Sigmoid colon (tissue), 7 donors: ENCODE measurements around the gene CLSTN2. TPM values are rescaled to one million over a fixed set of nuclear protein-coding genes. Genes with fewer than 3 reads are reported as not detected.

Source experiments
- DNase-seq: peaks from one replicate; pipeline ENCODE4 v3.0.0-alpha.2; 2019
- H3K27ac ChIP-seq, 4 donors: fragments of 200-600 bp; sonication (generic); one replicate each; pipeline ENCODE4 v1.5.1; 2016 to 2019; ENCODE audit warnings: mild to moderate bottlenecking in 1 of 4
- H3K27me3 ChIP-seq, 3 donors: fragments of 200-600 bp; sonication (generic); one replicate each; pipeline ENCODE4 v1.5.1; 2019; ENCODE audit warnings: mild to moderate bottlenecking in 1 of 3
- H3K36me3 ChIP-seq, 4 donors: fragments of 200-600 bp; sonication (generic); one replicate each; pipeline ENCODE4 v1.5.1; 2016 to 2019
- H3K4me1 ChIP-seq, 4 donors: fragments of 200-600 bp; sonication (generic); one replicate each; pipeline ENCODE4 v1.5.1; 2017 to 2019
- H3K4me3 ChIP-seq, 4 donors: fragments of 200-600 bp; sonication (generic); one replicate each; pipeline ENCODE4 v1.5.1; 2017 to 2019; ENCODE audit warnings: mild to moderate bottlenecking in 2 of 4, moderate library complexity in 1 of 4
- H3K9me3 ChIP-seq, 4 donors: fragments of 200-600 bp in 3 of 4; sonication (generic) in 3 of 4; one replicate each; pipeline versions ENCODE4 v1.5.1 to v1.6.1; 2013 to 2019
- CTCF ChIP-seq, 4 experiments: fragments of 450-650 bp in 3 of 4; fragments of 200-600 bp in 1 of 4; IDR thresholded peaks; one replicate each; pipeline ENCODE4 v1.5.1; 2016 to 2019; ENCODE audit warnings: antibody characterized with exemption in 4 of 4, mild to moderate bottlenecking in 3 of 4, moderate library complexity in 2 of 4
- EP300 ChIP-seq, 4 donors: sonication (generic); formaldehyde crosslinking; IDR thresholded peaks; one replicate each; pipeline ENCODE4 v1.6.1; 2017; ENCODE audit warnings: antibody characterized with exemption in 4 of 4
- POLR2A ChIP-seq, 2 donors: fragments of 450-650 bp; IDR thresholded peaks; one replicate each; pipeline ENCODE4 v1.6.1; 2016; ENCODE audit warnings: antibody characterized with exemption in 2 of 2, mild to moderate bottlenecking in 2 of 2, moderate library complexity in 2 of 2
- POLR2AphosphoS5 ChIP-seq, 4 donors: sonication (generic); formaldehyde crosslinking; IDR thresholded peaks; one replicate each; pipeline ENCODE4 v1.6.1; 2017; ENCODE audit warnings: antibody characterized with exemption in 4 of 4
- WGBS, 2 donors: extraction: QIAGEN DNeasy Blood & Tissue Kit; methylation state at CpG; one replicate each; pipeline ENCODE4 v1.1.7; 2013; 5-methylcytosine and 5-hydroxymethylcytosine counted together
- intact Hi-C: fragments of 100-400 bp; cut with DNase I; formaldehyde crosslinking; loops from one replicate; pipeline ENCODE4 v1.15.1; 2023
- polyA plus RNA-seq, 3 donors: library from polyadenylated mRNA; stranded (reverse); fragments of 200-250 nt; gene quantifications; one replicate each; pipeline ENCODE4 v1.2.3, GENCODE V29; 2013
- total RNA-seq, 4 donors: library from RNA; depleted of rRNA; stranded (reverse); fragments of >200 nt; gene quantifications; one replicate each; pipeline ENCODE4 v1.1.0, GENCODE V29; 2016
- donor health status: healthy with polysubstance abuse.
- donor health status: Bipolar disorder and iron deficiency.
- donor health status: healthy.

CLSTN2 gene
- total and polyA plus RNA-seq, 7 donors = 0.23 to 8.3 (median 2.7) TPM

- WGBS, 2 donors = 80 to 89% methylated on average over 3 of the region's 3 CpGs
- no peak overlapping the region for H3K4me3 ChIP-seq
These were observed 522.0 kb downstream of the CLSTN2 start for GRCh38 chr3:140456974-140457373.

GRCh38 chr3:140459462-140459861 is 524.5 kb downstream of the CLSTN2 start:
- no peaks in the 10 kb centered on the region for H3K27me3 ChIP-seq
- no peaks in the 10 kb centered on the region for H3K9me3 ChIP-seq
- intact Hi-C loops = no loop called here
- DNase-seq = no peak
- no peaks in the 10 kb centered on the region for H3K4me1 ChIP-seq
- no peak for TF ChIP-seq POLR2A (IDR thresholded peaks at IDR 0.05)
- no peak for TF ChIP-seq POLR2AphosphoS5 (IDR thresholded peaks at IDR 0.05)
- TF ChIP-seq CTCF (IDR thresholded peaks at IDR 0.05) = no peak
- TF ChIP-seq EP300 (IDR thresholded peaks at IDR 0.05) = no peak
- H3K27ac ChIP-seq = no peak overlapping the region
- WGBS, 2 donors = 83 to 85% methylated on average over 8 of the region's 8 CpGs
- no peaks in the 10 kb centered on the region for H3K36me3 ChIP-seq
- no peak overlapping the region for H3K4me3 ChIP-seq

More at GRCh38 chr3:140456974-140457373, 522.0 kb downstream of the CLSTN2 start:
- Histone ChIP-seq H3K9me3 (no peaks in the 10 kb centered on the region), H3K27me3 (no peaks in the 10 kb centered on the region), H3K36me3 (no peaks in the 10 kb centered on the region), H3K27ac (no peak overlapping the region), H3K4me1 (no peaks in the 10 kb centered on the region)
- no peak for DNase-seq
- intact Hi-C loops = no loop called here
- TF ChIP-seq POLR2AphosphoS5 (IDR thresholded peaks at IDR 0.05) (no peak), CTCF (IDR thresholded peaks at IDR 0.05) (no peak), EP300 (IDR thresholded peaks at IDR 0.05) (no peak), POLR2A (IDR thresholded peaks at IDR 0.05) (no peak)

DNA sequence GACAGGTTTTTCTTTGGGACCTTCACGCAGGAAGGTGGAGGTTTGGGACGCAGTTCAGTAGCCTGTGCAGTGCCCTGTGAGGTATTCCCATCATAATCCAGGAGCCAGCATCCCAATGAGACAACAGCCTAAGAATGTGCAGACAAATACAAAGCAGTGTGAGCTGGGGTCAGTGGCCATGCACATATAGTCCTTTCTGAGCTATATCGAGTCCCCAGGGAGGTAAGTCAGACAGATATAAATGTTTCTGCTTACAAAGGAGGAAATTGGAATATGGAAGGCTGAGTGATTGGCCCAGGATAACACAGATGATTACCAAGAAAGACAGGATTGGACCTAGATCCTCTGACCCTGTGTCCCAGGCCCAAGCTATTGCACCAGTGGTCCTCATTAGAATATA is 526.3 kb downstream of the CLSTN2 start:
- no peak for TF ChIP-seq EP300 (IDR thresholded peaks at IDR 0.05)
- TF ChIP-seq CTCF (IDR thresholded peaks at IDR 0.05) = no peak
- no peak for TF ChIP-seq POLR2A (IDR thresholded peaks at IDR 0.05)
- TF ChIP-seq POLR2AphosphoS5 (IDR thresholded peaks at IDR 0.05) = no peak
- H3K27me3 ChIP-seq = no peaks in the 10 kb centered on the region
- WGBS, 2 donors = 93 to 94% methylated on average over 3 of the region's 3 CpGs

DNA sequence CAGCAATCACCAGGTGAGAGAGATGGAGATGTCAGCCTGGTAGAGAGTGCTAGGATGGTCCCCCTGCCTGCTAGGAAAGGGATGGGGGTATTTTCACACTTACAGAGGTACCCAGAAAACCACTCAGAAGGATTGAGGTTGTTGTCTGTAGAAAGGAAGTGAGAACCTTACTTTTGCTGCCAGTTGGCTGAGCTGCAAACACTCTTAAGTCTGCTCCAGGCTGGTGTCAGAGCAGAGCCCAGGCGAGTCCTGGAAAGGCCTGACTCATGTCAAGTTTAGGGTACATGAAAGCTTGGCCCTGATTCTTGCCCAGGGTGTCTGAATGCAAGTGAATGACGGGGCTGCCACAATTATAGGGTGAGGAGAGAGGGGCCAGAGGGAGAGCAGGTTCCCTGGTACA is 528.4 kb downstream of the CLSTN2 start:
- Histone ChIP-seq H3K36me3 (no peaks in the 10 kb centered on the region), H3K9me3 (no peaks in the 10 kb centered on the region), H3K4me3 (no peak overlapping the region), H3K27ac (no peak overlapping the region), H3K27me3 (no peaks in the 10 kb centered on the region), H3K4me1 (no peaks in the 10 kb centered on the region)
- intact Hi-C loops = no loop called here
- no peak for DNase-seq
- WGBS, 2 donors = 53 to 60% methylated on average over 2 of the region's 2 CpGs
- TF ChIP-seq CTCF (IDR thresholded peaks at IDR 0.05) (no peak), EP300 (IDR thresholded peaks at IDR 0.05) (no peak), POLR2A (IDR thresholded peaks at IDR 0.05) (no peak), POLR2AphosphoS5 (IDR thresholded peaks at IDR 0.05) (no peak)

More for the DNA sequence above, 526.3 kb downstream of the CLSTN2 start:
- no peaks in the 10 kb centered on the region for H3K4me1 ChIP-seq
- H3K36me3 ChIP-seq = no peaks in the 10 kb centered on the region
- no peak for DNase-seq
- no peak overlapping the region for H3K4me3 ChIP-seq
- H3K9me3 ChIP-seq = no peaks in the 10 kb centered on the region
- intact Hi-C loops = no loop called here
- no peak overlapping the region for H3K27ac ChIP-seq

DNA sequence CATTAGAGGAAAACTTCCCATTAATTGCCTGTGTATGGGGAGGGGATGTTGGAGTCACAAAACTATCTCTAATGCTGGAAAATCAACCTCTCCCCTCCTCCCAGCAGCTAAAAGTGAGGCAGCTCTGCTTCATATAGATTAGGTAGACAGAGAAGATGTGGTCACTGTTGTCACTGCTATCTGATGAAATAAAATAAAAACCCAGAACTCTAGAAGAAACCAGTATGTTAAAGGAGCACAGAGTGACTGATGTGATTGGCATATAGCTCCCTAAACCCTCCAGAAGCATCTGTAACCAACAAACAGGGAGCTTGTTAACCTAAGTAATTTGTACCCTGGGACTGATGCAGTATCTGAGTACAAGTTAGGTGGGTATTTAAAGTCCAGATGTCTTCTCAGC is 531.0 kb downstream of the CLSTN2 start:
- TF ChIP-seq POLR2A (IDR thresholded peaks at IDR 0.05) = no peak
- no peaks in the 10 kb centered on the region for H3K4me1 ChIP-seq
- no peaks in the 10 kb centered on the region for H3K36me3 ChIP-seq
- DNase-seq = no peak
- no peak overlapping the region for H3K27ac ChIP-seq
- H3K27me3 ChIP-seq = no peaks in the 10 kb centered on the region
- H3K4me3 ChIP-seq = no peak overlapping the region
- intact Hi-C loops = no loop called here
- H3K9me3 ChIP-seq = no peaks in the 10 kb centered on the region
